ENCODE data around the gene KIAA1958. TPM values are rescaled to one million over a fixed set of nuclear protein-coding genes. Genes with fewer than 3 reads are reported as not detected.
"Not testable (repeated sequence)": the region's sequence is repeated elsewhere in the genome, so short reads cannot be mapped to it uniquely, and the experiment has no call there.

KIAA1958 gene
- polyA plus RNA-seq, 3 donors: 13.0 to 13.6 (median 13.1) TPM

DNA sequence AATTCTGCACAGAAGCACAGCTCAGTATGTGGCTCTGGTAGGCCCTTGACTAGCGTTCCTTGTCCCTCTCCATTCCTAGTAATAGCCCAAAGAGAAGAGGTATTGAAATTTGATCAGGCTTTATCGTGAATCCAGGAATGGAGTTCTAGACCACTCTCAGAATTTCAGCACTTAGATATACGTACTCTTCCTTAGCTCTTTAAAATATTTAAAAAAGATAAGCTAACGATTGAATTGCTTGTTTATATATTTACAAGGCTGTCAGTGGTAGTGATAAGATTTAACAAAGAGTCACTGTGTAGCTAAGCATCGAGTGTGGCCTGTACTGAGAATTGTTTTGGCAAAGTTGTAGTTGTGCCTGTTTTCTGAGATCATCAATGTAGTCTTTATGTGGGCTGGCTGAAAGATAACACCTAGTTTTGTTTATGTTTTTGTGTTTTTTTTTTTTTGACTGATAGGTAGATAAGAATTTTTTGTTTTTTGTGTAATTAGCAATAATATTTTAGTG is 2.5 kb downstream of the KIAA1958 start:
- DNase-seq (ENCODE audit: low read depth in 3 of 3, low spot score in 2 of 3): no peak

DNA sequence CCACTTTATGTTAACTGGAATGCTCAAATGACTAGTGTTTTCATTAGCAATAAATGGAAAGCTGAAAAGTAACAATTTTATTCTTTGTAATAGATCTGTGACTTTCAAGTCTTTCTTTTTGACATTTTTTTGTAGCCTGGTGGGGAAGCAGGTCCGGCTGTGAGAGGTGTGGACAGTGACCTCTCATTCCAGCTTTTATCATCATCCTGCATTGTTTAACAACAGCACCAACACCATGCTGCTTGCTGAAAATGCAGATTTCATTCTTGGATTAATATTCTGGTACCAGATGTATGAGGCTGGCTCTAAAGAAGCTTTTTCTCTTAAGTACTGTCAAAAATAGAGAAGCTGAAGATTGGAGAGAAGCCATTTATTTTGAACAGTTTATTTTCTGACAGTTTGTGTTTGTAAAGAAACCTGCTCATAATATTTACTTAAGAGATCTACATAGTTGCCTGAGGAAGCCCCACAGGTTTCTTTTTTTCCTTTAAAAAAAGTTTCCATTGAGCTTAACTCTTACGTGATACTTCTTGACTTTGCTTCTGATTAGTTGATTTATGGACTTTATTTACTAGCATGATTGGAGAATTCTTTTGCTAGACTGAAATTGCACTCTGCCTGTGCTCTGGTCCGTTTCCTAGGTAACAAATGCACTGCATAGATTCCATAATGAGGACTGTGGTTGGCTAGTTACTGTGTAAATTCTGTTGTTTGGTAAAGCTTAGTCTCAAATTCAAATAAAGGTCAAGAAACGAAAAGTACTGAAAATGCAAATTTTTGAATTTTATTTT is 3.4 kb downstream of the KIAA1958 start:
- no peak for DNase-seq (ENCODE audit: low read depth in 3 of 3, low spot score in 2 of 3)

DNA sequence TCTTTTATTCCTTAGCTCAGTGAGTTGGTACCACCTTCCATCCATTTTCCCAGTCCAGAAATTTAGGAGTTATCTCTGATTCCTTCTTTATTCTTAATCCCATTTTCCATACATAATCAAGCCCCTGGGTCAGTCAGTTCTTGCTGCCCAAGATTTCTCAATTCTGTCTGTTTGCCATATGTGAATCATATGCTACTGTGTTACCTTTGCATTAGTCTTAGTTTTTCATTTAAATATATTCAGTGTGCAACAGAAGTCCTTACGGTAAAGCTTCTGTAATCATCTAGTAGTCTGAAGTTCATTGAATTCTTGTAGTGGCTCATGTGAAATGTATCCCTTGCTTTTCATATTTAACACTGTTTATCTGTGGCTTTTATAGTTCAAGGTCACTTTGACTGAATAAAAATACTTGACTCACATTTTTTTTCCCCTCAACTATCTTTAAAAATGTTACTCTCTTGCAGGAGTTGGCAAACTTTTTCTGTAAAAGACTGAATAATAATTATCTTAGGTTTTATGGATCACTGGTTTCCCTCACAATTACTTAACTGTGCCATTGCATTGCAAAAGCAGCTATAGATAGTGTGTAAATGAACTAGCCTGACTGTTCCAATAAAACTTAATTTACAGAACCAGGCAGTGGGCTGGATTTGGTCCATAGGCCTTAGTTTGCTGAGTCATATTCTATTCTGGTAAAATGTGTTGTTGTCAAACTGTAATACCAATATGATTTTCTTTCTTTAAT is 6.9 kb downstream of the KIAA1958 start:
- no peak for DNase-seq (ENCODE audit: low read depth in 3 of 3, low spot score in 2 of 3)

- no peak for DNase-seq (ENCODE audit: low read depth in 3 of 3, low spot score in 2 of 3)
Observed at GRCh38 chr9:112494153-112494552, 7.5 kb downstream of the KIAA1958 start.

DNA sequence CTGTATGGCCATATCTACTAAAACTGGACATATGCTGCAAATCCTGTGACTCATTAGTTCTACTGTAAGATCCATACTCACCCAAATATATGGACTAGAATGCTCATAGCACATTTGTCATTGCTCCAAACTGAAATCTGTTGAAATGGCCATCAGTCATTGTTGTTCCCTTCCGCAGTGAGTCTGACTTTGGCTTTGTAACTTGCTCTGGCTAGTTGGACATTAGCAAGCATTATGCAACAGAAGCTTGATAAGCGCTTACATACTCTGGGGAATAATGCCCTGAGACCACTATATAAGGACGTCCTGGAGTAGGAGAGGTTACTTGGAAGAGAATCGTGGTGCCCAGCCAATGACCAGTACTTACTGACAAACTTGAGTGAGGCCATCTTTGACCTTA is 9.0 kb downstream of the KIAA1958 start:
- no peak for DNase-seq (ENCODE audit: low read depth in 3 of 3, low spot score in 2 of 3)

GRCh38 chr9:112496074-112496722 is 9.6 kb downstream of the KIAA1958 start:
- no peak for DNase-seq (ENCODE audit: low read depth in 3 of 3, low spot score in 2 of 3)

DNA sequence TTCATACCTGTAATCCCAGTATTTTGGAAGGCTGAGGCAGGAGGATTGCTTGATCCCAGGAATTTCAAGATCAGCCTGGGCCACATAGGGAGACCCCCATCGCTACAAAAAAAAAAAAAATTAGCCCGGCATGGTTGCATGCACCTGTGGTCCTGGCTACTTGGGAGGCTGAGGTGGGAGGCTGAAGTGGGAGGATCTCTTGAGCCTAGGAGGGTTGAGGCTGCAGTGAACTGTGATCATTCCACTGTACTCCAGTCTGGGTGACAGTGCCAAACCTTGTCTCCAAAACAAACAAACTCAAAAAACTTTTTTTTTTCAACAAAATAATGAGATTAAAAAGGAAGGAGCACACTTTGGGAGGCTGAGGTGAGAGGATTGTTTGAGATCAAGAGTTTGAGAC is 14.2 kb downstream of the KIAA1958 start:
- DNase-seq (ENCODE audit: low read depth in 3 of 3, low spot score in 2 of 3): no peak

DNA sequence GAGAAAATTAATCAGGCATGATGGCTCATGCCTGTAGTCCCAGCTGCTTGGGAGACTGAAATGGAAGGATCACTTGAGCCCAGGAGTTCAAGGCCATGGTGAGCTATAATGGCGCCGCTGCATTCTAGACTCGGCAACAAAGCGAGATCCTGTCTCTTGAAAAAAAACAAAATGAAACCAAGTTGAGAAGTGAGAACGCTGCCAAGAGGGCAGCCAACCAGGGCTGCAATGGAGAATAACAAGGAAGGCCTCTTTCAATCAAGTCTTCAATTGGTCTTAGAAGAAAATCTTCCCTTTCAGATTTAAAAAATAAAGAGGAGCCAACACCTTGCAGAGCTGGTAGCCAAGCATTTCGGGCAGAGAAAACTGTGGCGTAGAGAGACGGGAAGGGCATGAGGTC is 14.7 kb downstream of the KIAA1958 start:
- DNase-seq (ENCODE audit: low read depth in 3 of 3, low spot score in 2 of 3): no peak

DNA sequence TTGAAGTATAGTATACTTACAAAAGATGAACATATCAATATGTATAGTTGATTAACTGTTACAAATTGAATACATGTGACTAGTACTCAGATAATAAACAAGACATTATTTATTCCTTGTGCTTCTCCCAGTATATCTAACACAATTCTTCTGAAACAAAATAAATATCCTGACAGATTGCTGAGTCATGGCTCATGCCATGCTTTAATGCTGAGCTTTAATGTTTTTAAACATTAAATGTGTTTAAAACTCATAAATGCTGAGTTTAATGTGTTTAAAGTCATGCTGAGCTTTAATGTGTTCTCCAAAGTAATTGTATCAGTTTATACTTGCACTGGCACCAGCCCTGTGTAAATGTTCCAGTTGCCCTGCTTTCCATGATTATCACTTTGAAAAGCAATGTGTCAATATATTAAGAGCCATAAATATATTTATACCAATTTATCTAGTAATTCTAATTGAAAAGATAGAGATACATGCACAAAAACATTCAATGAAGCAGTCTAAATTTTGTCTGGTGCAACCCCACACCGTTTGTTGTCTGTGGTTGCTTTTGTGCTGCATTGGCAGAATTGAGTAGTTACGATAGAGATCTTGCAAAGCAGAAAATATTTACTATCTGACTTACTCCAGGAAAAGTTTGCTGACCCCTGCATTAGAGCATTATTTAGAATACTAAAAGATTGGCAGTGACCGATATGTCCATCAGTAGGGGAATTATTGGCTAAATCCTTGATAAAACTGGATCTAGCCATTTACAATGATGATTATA is 15.7 kb downstream of the KIAA1958 start:
- no peak for DNase-seq (ENCODE audit: low read depth in 3 of 3, low spot score in 2 of 3)

GRCh38 chr9:112503170-112503569 is 16.5 kb downstream of the KIAA1958 start:
- DNase-seq (ENCODE audit: low read depth in 3 of 3, low spot score in 2 of 3): no peak

GRCh38 chr9:112505086-112505485 is 18.5 kb downstream of the KIAA1958 start:
- no peak for DNase-seq (ENCODE audit: low read depth in 3 of 3, low spot score in 2 of 3)

- DNase-seq (ENCODE audit: low read depth in 3 of 3, low spot score in 2 of 3): no peak
Observed at GRCh38 chr9:112505607-112506006, 19.0 kb downstream of the KIAA1958 start.

DNA sequence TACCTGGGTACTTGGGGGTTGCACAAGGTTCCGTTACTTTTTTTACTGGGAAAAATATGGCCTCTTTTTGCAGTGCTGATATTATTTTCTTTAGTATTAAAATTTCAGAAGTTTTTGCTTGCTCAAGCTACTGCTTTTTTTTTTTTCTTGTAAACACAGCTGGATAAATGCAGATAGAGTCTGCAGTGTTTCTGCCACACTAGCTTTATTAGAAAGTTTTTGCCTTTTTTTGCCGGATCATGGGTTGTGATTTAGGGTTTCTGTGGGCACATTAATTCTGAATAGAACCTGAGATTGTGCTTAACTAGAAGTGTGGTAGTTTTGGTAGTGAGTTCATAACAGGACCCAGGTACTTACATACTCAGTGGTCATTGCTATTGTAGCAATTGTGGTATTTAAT is 19.9 kb downstream of the KIAA1958 start:
- DNase-seq (ENCODE audit: low read depth in 3 of 3, low spot score in 2 of 3): no peak

GRCh38 chr9:112507001-112507680 is 20.5 kb downstream of the KIAA1958 start:
- DNase-seq (ENCODE audit: low read depth in 3 of 3, low spot score in 2 of 3): no peak

DNA sequence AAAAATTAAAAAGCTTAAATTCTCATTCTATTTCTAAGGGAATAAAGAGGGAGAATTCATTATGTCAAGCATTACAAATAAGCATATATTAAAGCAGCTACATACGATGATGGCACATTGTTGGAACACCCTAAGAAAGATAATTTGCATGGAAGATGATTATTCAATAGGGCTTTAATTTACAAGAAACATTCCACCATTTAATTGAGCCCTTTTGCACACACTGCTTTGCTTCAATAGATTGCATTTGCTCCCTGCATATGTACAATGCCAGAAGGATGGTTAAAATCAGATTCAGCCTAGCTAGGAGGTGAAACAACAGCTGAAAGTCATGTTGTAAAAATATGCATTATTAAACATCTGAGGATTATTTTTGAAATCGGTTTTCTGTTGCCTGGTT is 21.8 kb downstream of the KIAA1958 start:
- DNase-seq (ENCODE audit: low read depth in 3 of 3, low spot score in 2 of 3): no peak

GRCh38 chr9:112512377-112512776 is 25.8 kb downstream of the KIAA1958 start:
- DNase-seq (ENCODE audit: low read depth in 3 of 3, low spot score in 2 of 3): not testable (repeated sequence)

- no peak for DNase-seq (ENCODE audit: low read depth in 3 of 3, low spot score in 2 of 3)
Observed at GRCh38 chr9:112516769-112517168, 30.1 kb downstream of the KIAA1958 start.

DNA sequence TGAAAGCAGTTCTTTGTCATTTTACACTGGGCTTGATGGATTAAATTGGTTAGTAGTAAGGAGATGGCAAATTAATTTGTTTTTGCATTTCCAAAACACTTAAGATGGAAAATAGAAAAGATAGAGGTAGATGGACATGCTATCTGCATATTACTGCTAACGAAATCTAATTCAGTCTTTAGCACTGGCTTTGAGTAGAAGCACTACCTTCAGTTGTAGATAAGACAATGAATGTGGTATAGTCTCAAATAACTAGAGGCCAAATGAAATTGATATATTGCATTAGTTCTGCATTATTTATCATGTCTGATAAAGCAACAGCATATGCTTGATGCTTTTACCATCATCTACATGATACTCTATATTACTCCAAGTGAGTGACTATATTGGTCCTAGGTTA is 33.4 kb downstream of the KIAA1958 start:
- DNase-seq (ENCODE audit: low read depth in 3 of 3, low spot score in 2 of 3): no peak

DNA sequence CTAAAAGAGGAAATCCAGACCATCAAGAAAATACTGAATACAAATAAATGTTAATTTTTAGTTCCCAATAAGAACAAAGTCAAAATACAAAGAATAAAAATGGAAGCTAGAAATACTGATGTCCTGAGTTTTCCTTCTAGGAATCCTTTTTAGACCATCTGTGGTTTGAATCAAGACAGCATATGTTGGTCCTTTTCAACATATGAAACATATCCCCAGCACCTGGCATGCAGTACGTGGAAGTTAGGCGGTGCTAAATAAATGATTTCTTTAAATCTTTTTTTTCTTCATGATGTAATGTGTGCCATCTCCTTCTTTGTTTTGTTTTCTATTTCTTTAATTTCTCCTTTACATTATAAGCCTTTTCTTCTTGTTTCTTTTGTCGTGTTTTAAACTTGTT is 34.0 kb downstream of the KIAA1958 start:
- no peak for DNase-seq (ENCODE audit: low read depth in 3 of 3, low spot score in 2 of 3)

DNA sequence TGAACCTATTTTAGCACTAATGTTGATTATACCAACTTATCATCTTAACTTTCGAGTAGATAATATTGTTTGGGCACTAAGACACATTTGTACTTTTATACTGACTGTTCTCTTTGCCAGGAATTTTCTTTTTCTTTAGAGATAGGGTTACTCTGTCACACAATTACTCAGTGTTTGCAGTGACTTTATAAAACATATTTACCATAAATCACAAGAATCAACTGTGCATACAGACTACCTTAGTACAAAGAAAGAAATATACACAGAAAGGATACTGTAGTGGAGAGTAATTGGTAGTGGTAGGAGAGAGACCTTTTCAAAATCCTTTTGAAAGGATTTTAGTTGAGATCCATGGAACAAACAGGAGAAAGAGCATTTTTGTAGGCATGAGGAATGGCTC is 40.3 kb downstream of the KIAA1958 start:
- DNase-seq (ENCODE audit: low read depth in 3 of 3, low spot score in 2 of 3): no peak
